IMR-90 (cell line): ENCODE results near the gene FUT8. TPM values are rescaled to one million over a fixed set of nuclear protein-coding genes. Genes with fewer than 3 reads are reported as not detected.

ENCODE experiments used
- ATAC-seq: fragments of 200-7000 bp; cut with Tn5 transposase; 2 replicates; pipeline ENCODE4 v1.9.1; 2020; ENCODE audit warnings: low read depth, mild to moderate bottlenecking, moderate library complexity
- BruUV-seq: library from RNA; stranded (reverse); fragments of 400-500 nt; replicated peaks from 2 replicates; lab custom pipeline; 2021; lab: Mats Ljungman, UMichigan
- CTCF ChIA-PET: fragments of 300-600 bp; formaldehyde crosslinking; extraction: SDS; loops from one replicate; lab custom pipeline; 2021; ENCODE audit warnings: antibody characterized with exemption; lab: Yijun Ruan, JAX
- POLR2A ChIA-PET: fragments of 300-600 bp; sonication (Branson Sonifier 250); formaldehyde crosslinking; loops from one replicate; lab custom pipeline; 2022; ENCODE audit warnings: antibody characterized with exemption; ENCODE audit not compliant: unreplicated experiment; lab: Charles Lee
- DNase-seq: peaks from one replicate; pipeline ENCODE4 v3.0.0; 2013
- H2AFZ ChIP-seq: replicated peaks from 2 replicates; pipeline ENCODE3; 2013; ENCODE audit warnings: low read length, mild to moderate bottlenecking; ENCODE audit not compliant: poor library complexity
- H2AK5ac ChIP-seq: 2 replicates; pipeline ENCODE4 v1.6.1; 2013; ENCODE audit warnings: low read depth, low read length, inconsistent platforms
- H2AK9ac ChIP-seq: replicated peaks from 2 replicates; pipeline ENCODE3; 2013; ENCODE audit warnings: mild to moderate bottlenecking, low read depth, low read length, moderate library complexity; ENCODE audit not compliant: poor library complexity
- H2BK120ac ChIP-seq: 2 replicates; pipeline ENCODE4 v1.6.1; 2013; ENCODE audit warnings: low read depth, low read length, inconsistent platforms
- H2BK15ac ChIP-seq: 3 replicates; pipeline ENCODE4 v1.6.1; 2013; ENCODE audit warnings: low read depth, low read length, inconsistent platforms
- H2BK20ac ChIP-seq: 2 replicates; pipeline ENCODE4 v1.6.1; 2013; ENCODE audit warnings: low read depth, mild to moderate bottlenecking, inconsistent platforms, low read length, moderate library complexity
- H2BK5ac ChIP-seq: 2 replicates; pipeline ENCODE4 v1.6.1; 2013; ENCODE audit warnings: mild to moderate bottlenecking, low read depth, low read length, inconsistent platforms; ENCODE audit not compliant: poor library complexity, severe bottlenecking
- H3K14ac ChIP-seq: replicated peaks from 2 replicates; pipeline ENCODE4 v1.6.1; 2013; ENCODE audit warnings: low read depth, low read length, inconsistent platforms
- H3K18ac ChIP-seq: 2 replicates; pipeline ENCODE4 v1.6.1; 2013; ENCODE audit warnings: low read depth, low read length, control low read depth
- H3K23ac ChIP-seq: 2 replicates; pipeline ENCODE4 v1.6.1; 2013; ENCODE audit warnings: low read depth, low read length, inconsistent platforms
- H3K27ac ChIP-seq: 2 replicates; pipeline ENCODE4 v1.5.1; 2013; ENCODE audit warnings: mild to moderate bottlenecking, control low read depth, low read length; ENCODE audit not compliant: insufficient read depth
- H3K27me3 ChIP-seq: 2 replicates; pipeline ENCODE4 v1.6.1; 2013; ENCODE audit warnings: low read length; ENCODE audit not compliant: control insufficient read depth, insufficient read depth
- H3K36me3 ChIP-seq: 2 replicates; pipeline ENCODE4 v1.6.1; 2013; ENCODE audit warnings: low read length, mixed read lengths; ENCODE audit not compliant: control insufficient read depth, insufficient read depth
- H3K4ac ChIP-seq: 2 replicates; pipeline ENCODE4 v1.6.1; 2013; ENCODE audit warnings: low read depth, low read length, inconsistent platforms
- H3K4me1 ChIP-seq: 2 replicates; pipeline ENCODE4 v1.6.1; 2013; ENCODE audit warnings: low read length, mixed read lengths; ENCODE audit not compliant: control insufficient read depth, insufficient read depth
- H3K4me2 ChIP-seq: 2 replicates; pipeline ENCODE4 v1.6.1; 2013; ENCODE audit warnings: low read depth, mild to moderate bottlenecking, control low read depth, low read length, moderate library complexity
- H3K4me3 ChIP-seq: 2 replicates; pipeline ENCODE4 v1.5.1; 2013; ENCODE audit warnings: low read depth, mild to moderate bottlenecking, control low read depth, low read length, moderate library complexity; ENCODE audit not compliant: insufficient read depth
- H3K56ac ChIP-seq: 2 replicates; pipeline ENCODE4 v1.6.1; 2013; ENCODE audit warnings: low read length, inconsistent platforms; ENCODE audit not compliant: insufficient read depth; ENCODE audit errors: extremely low read depth
- H3K79me1 ChIP-seq, 2 experiments: 2 replicates each; pipeline ENCODE4 v1.6.1; 2013; ENCODE audit warnings: low read length in 2 of 2, inconsistent platforms in 1 of 2, low read depth in 1 of 2
- H3K9ac ChIP-seq: 2 replicates; pipeline ENCODE4 v1.6.1; 2013; ENCODE audit warnings: low read depth, low read length, control low read depth
- H3K9me1 ChIP-seq: 2 replicates; pipeline ENCODE4 v1.6.1; 2013; ENCODE audit warnings: low read length, inconsistent platforms; ENCODE audit not compliant: insufficient read depth
- H3K9me3 ChIP-seq: 2 replicates; pipeline ENCODE4 v1.6.1; 2013; ENCODE audit warnings: low read length; ENCODE audit not compliant: control insufficient read depth, insufficient read depth
- H4K20me1 ChIP-seq: 2 replicates; pipeline ENCODE4 v1.6.1; 2013; ENCODE audit warnings: low read length, inconsistent platforms; ENCODE audit not compliant: insufficient read depth
- H4K5ac ChIP-seq: 2 replicates; pipeline ENCODE4 v1.6.1; 2013; ENCODE audit warnings: mild to moderate bottlenecking, low read depth, low read length, control low read depth
- H4K8ac ChIP-seq, 2 experiments: 2 replicates each; pipeline ENCODE4 v1.6.1; 2013; ENCODE audit warnings: low read depth in 2 of 2, low read length in 2 of 2, control low read depth in 1 of 2, inconsistent platforms in 1 of 2
- H4K91ac ChIP-seq: 2 replicates; pipeline ENCODE4 v1.6.1; 2013; ENCODE audit warnings: low read depth, low read length, inconsistent platforms; ENCODE audit not compliant: insufficient read depth
- BHLHE40 ChIP-seq: fragments of 150-350 bp; IDR thresholded peaks from 2 replicates; pipeline ENCODE4 v1.6.1; 2016; ENCODE audit warnings: mild to moderate bottlenecking, low read depth, low read length
- CTCF ChIP-seq: conservative IDR thresholded peaks from 2 replicates; pipeline ENCODE4 v1.5.1; 2012; ENCODE audit warnings: mild to moderate bottlenecking, low read depth, low read length, improper control_type of control experiment
- ELK1 ChIP-seq: fragments of 150-350 bp; IDR thresholded peaks from 2 replicates; pipeline ENCODE4 v1.6.1; 2016; ENCODE audit warnings: low read depth, mild to moderate bottlenecking, low read length, moderate library complexity, borderline replicate concordance
- FOS ChIP-seq: fragments of 150-350 bp; IDR thresholded peaks from 2 replicates; pipeline ENCODE4 v1.6.1; 2016; ENCODE audit warnings: low read depth, low read length
- MAFK ChIP-seq: IDR thresholded peaks from 2 replicates; pipeline ENCODE4 v1.6.1; 2012; ENCODE audit warnings: low read depth, low read length, improper control_type of control experiment
- MAZ ChIP-seq: IDR thresholded peaks from 2 replicates; pipeline ENCODE4 v1.6.1; 2012; ENCODE audit warnings: low read depth, mild to moderate bottlenecking, low read length, improper control_type of control experiment, moderate library complexity, borderline replicate concordance
- NFE2L2 ChIP-seq: fragments of 150-350 bp; IDR thresholded peaks from 2 replicates; pipeline ENCODE4 v1.6.1; 2016; ENCODE audit warnings: low read depth, mild to moderate bottlenecking, low read length
- POLR2A ChIP-seq: IDR thresholded peaks from 2 replicates; pipeline ENCODE4 v1.6.1; 2012; ENCODE audit warnings: mild to moderate bottlenecking, low read depth, low read length
- RCOR1 ChIP-seq: IDR thresholded peaks from 2 replicates; pipeline ENCODE4 v1.6.1; 2012; ENCODE audit warnings: mild to moderate bottlenecking, low read length, improper control_type of control experiment; ENCODE audit not compliant: insufficient replicate concordance
- USF2 ChIP-seq: fragments of 150-350 bp; IDR thresholded peaks from 2 replicates; pipeline ENCODE4 v1.6.1; 2017; ENCODE audit warnings: mild to moderate bottlenecking, antibody characterized with exemption, low read length, low read depth
- WGBS, 2 experiments: methylation state at CpG; one replicate each; pipeline versions ENCODE4 v1.1.5 to v1.1.7; 2013; ENCODE audit warnings: missing lambda C conversion rate in 2 of 2; ENCODE audit not compliant: insufficient read length in 1 of 2; ENCODE audit errors: extremely low coverage in 2 of 2; 5-methylcytosine and 5-hydroxymethylcytosine counted together
- dilution Hi-C: fragments of 300-500 bp; cut with HindIII; formaldehyde crosslinking; loops from one replicate; pipeline ENCODE4 v1.14.3; 2018; ENCODE audit warnings: low sequenced_read_pairs; ENCODE audit not compliant: unreplicated experiment
- in situ Hi-C: fragments of 300-500 bp; cut with MboI; formaldehyde crosslinking; loops from 3 replicates; pipeline ENCODE4 v1.14.3; 2019; ENCODE audit warnings: low sequenced_read_pairs, inconsistent platforms, mixed read lengths
- intact Hi-C: fragments of 100-400 bp; cut with micrococcal nuclease; formaldehyde crosslinking; loops from 2 replicates; pipeline ENCODE4 v1.10.0; 2022
- polyA plus RNA-seq, 3 experiments: library from polyadenylated mRNA; depleted of rRNA; stranded (reverse); fragments of >200 nt; gene quantifications; 2 replicates each; pipeline ENCODE4 v1.2.3, GENCODE V29; 2012; ENCODE audit warnings: low replicate concordance in 1 of 3
- total RNA-seq: library from RNA; depleted of rRNA; stranded (reverse); fragments of >200 nt; gene quantifications from 2 replicates; pipeline ENCODE4 v1.2.3, GENCODE V29; 2012

FUT8 gene
- total and polyA plus RNA-seq, 2 of the 4 experiments (the other 2 are of a cell fraction) = 15.6 to 72.9 TPM

GRCh38 chr14:65469903-65470302, 57.4 kb downstream of the FUT8 start:
- H2BK15ac ChIP-seq = no peak overlapping the region
- TF ChIP-seq MAZ (no peak), BHLHE40 (no peak), MAFK (no peak), USF2 (no peak), POLR2A (no peak), RCOR1 (no peak), NFE2L2 (no peak), ELK1 (no peak), CTCF (no peak), FOS (no peak)
- no peaks in the 10 kb centered on the region for H3K9me3 ChIP-seq
- DNase-seq (no peak), ATAC-seq (no peak)
- in situ Hi-C loops = no loop called here
- 87% methylated on average over 7 of the region's 11 CpGs; no CpG with 5 or more reads in 1 of the 2 experiments for WGBS, 2 experiments
- H2AK5ac ChIP-seq = no peak overlapping the region
- H4K5ac ChIP-seq = no peak overlapping the region
- H3K23ac ChIP-seq = no peak overlapping the region
- no peaks in the 10 kb centered on the region for H3K27me3 ChIP-seq
- dilution Hi-C loops = no loop called here
- H3K36me3 ChIP-seq = no peaks in the 10 kb centered on the region
- H2BK5ac ChIP-seq = no peak overlapping the region
- H3K4me3 ChIP-seq = no peak overlapping the region
- no peak overlapping the region for H3K4ac ChIP-seq
- no peak overlapping the region for H4K91ac ChIP-seq
- no peak overlapping the region for H2BK20ac ChIP-seq
- H3K9me1 ChIP-seq = no peaks in the 10 kb centered on the region
- H2BK120ac ChIP-seq = no peak overlapping the region
- CTCF ChIA-PET = interaction anchor here (0.6 kb wide), 1 partner anchor 306 kb away, joined by 4 read pairs; no protein-coding TSS in a partner anchor
- no peak overlapping the region for H3K18ac ChIP-seq
- intact Hi-C loops = no loop called here
- H4K8ac ChIP-seq = no peak overlapping the region
- no peak overlapping the region for H2AK9ac ChIP-seq
- H3K14ac ChIP-seq = no peak overlapping the region
- H3K56ac ChIP-seq = no peak overlapping the region
- no peak overlapping the region for H3K4me2 ChIP-seq
- no peaks in the 10 kb centered on the region for H3K4me1 ChIP-seq
- no peak overlapping the region for H3K9ac ChIP-seq
- POLR2A ChIA-PET = no interaction called here
- no TSS peak for BruUV-seq
- no peak overlapping the region for H2AFZ ChIP-seq
- peaks cover 0 to 24% of the 10 kb centered on the region in 2 experiments; a peak in 3 of 4 replicates for H3K79me1 ChIP-seq
- H4K20me1 ChIP-seq = no peaks in the 10 kb centered on the region
- no peak overlapping the region for H3K27ac ChIP-seq
